Right lobe of liver (tissue), 6 donors: ENCODE data around the gene ZNF692. TPM values are rescaled to one million over a fixed set of nuclear protein-coding genes. Genes with fewer than 3 reads are reported as not detected.

Source experiments
- ATAC-seq, 4 donors: fragments of 200-7000 bp; cut with Tn5 transposase; one replicate each; pipeline ENCODE4 v1.9.1; 2020; ENCODE audit warnings: mild to moderate bottlenecking in 4 of 4, moderate library complexity in 4 of 4
- DNase-seq, 3 donors: peaks; one replicate each; pipeline ENCODE4 v3.0.0-alpha.2; 2020
- H3K27ac ChIP-seq, 3 donors: fragments of 200-600 bp; one replicate each; pipeline ENCODE4 v1.8.0; 2022
- H3K27me3 ChIP-seq, 2 donors: fragments of 200-600 bp; one replicate each; pipeline ENCODE4 v1.8.0; 2022
- H3K36me3 ChIP-seq, 4 donors: fragments of 200-600 bp; sonication (generic) in 1 of 4; one replicate each; pipeline versions ENCODE4 v1.5.1 to v1.8.0; 2017 to 2022; ENCODE audit warnings: control low read depth in 1 of 4
- H3K4me1 ChIP-seq, 4 donors: fragments of 200-600 bp; sonication (generic) in 1 of 4; one replicate each; pipeline versions ENCODE4 v1.5.1 to v1.8.0; 2017 to 2022; ENCODE audit warnings: control low read depth in 1 of 4
- H3K4me3 ChIP-seq, 3 donors: fragments of 200-600 bp; one replicate each; pipeline ENCODE4 v1.8.0; 2022
- H3K9me3 ChIP-seq, 4 donors: fragments of 200-600 bp; sonication (generic) in 1 of 4; one replicate each; pipeline versions ENCODE4 v1.5.1 to v1.8.0; 2017 to 2022; ENCODE audit warnings: control low read depth in 1 of 4
- CTCF ChIP-seq, 4 donors: fragments of 200-600 bp in 3 of 4; fragments of 450-650 bp in 1 of 4; IDR thresholded peaks; one replicate each; pipeline versions ENCODE4 v1.5.1 to v1.8.0; 2016 to 2022; ENCODE audit warnings: antibody characterized with exemption in 4 of 4, mild to moderate bottlenecking in 2 of 4
- POLR2A ChIP-seq: fragments of 450-650 bp; IDR thresholded peaks from one replicate; pipeline ENCODE4 v1.6.1; 2017; ENCODE audit warnings: antibody characterized with exemption, mild to moderate bottlenecking
- WGBS: methylation state at CpG from one replicate; pipeline ENCODE4 v1.1.6; 2018; ENCODE audit warnings: low coverage, low lambda C conversion rate; ENCODE audit not compliant: insufficient coverage; ENCODE audit errors: missing lambda C conversion rate; 5-methylcytosine and 5-hydroxymethylcytosine counted together
- intact Hi-C, 2 donors: fragments of 100-400 bp; cut with DNase I; formaldehyde crosslinking; loops; one replicate each; pipeline versions ENCODE4 v1.11.2 to v1.14.1; 2022
- total RNA-seq, 6 experiments: library from RNA; depleted of rRNA in 2 of 6; stranded (reverse); fragments of >200 nt in 2 of 6; fragmentation: NEBNext Ultra II Directional in 3 of 6; extraction: Animal tissue kit (Norgen Biotek cat#: 25700) in 3 of 6; gene quantifications; one replicate each; pipeline versions ENCODE4 v1.1.0 to v1.2.4, GENCODE V29; 2016 to 2023
- donor health status: DM: no; HTN: yes; CAD: no.
- donor health status: DM: no; HTN: no; CAD: no.
- donor health status: DM: no; HTN: no; CAD: no.
- donor health status: DM: no; HTN: yes; CAD: no.
- donor health status: DM: no; HTN: yes; CAD: no.

ZNF692 gene
- total RNA-seq, 6 experiments from 2014 or later: 12.2 to 18.3 (median 16.7) TPM

- no peaks in the 10 kb centered on the region for H3K9me3 ChIP-seq
- no peak overlapping the region for H3K4me3 ChIP-seq
- H3K4me1 ChIP-seq: peaks cover 0 to 12% (median 0%) of the 10 kb centered on the region in 4 donors
- H3K36me3 ChIP-seq: peaks cover 0 to 40% (median 17%) of the 10 kb centered on the region in 4 donors
- no peaks in the 10 kb centered on the region for H3K27me3 ChIP-seq
- TF ChIP-seq CTCF (IDR thresholded peaks at IDR 0.05) (no peak), POLR2A (no peak)
- ATAC-seq (no peak), DNase-seq (no peak)
- H3K27ac ChIP-seq: no peak overlapping the region
- intact Hi-C loops: no loop called here
- 56% methylated on average over 1 of the region's 13 CpGs for WGBS
Observed at GRCh38 chr1:248816042-248816851, 42.6 kb downstream of the ZNF692 start.

- no peak for TF ChIP-seq POLR2A
- intact Hi-C loops: no loop called here
- Histone ChIP-seq H3K4me1 (peaks cover 0 to 12% (median 0%) of the 10 kb centered on the region in 4 donors), H3K27me3 (no peaks in the 10 kb centered on the region), H3K27ac (no peak overlapping the region), H3K36me3 (peaks cover 0 to 40% (median 17%) of the 10 kb centered on the region in 4 donors), H3K4me3 (no peak overlapping the region), H3K9me3 (no peaks in the 10 kb centered on the region)
- no peak for ATAC-seq
- no peak for DNase-seq
- 89% methylated on average over 10 of the region's 10 CpGs for WGBS
Observed at GRCh38 chr1:248815407-248816034, 43.4 kb downstream of the ZNF692 start.

- WGBS: 80% methylated on average over 2 of the region's 16 CpGs
- TF ChIP-seq POLR2A: no peak
- no peak for TF ChIP-seq CTCF (IDR thresholded peaks at IDR 0.05)
Observed at GRCh38 chr1:248814351-248814750, 44.5 kb downstream of the ZNF692 start.

GRCh38 chr1:248813546-248813945 is 45.3 kb downstream of the ZNF692 start:
- 81% methylated on average over 2 of the region's 8 CpGs for WGBS
- ATAC-seq: no peak
- intact Hi-C loops: no loop called here
- TF ChIP-seq POLR2A: no peak
- no peak for TF ChIP-seq CTCF (IDR thresholded peaks at IDR 0.05)
- Histone ChIP-seq H3K27me3 (no peaks in the 10 kb centered on the region), H3K4me1 (peaks cover 0 to 14% (median 0%) of the 10 kb centered on the region in 4 donors), H3K9me3 (no peaks in the 10 kb centered on the region), H3K4me3 (no peak overlapping the region), H3K27ac (no peak overlapping the region), H3K36me3 (peaks cover 0 to 36% (median 17%) of the 10 kb centered on the region in 4 donors)
- no peak for DNase-seq

More at GRCh38 chr1:248814351-248814750, 44.5 kb downstream of the ZNF692 start:
- no peak overlapping the region for H3K4me3 ChIP-seq
- H3K4me1 ChIP-seq: peaks cover 0 to 14% (median 0%) of the 10 kb centered on the region in 4 donors
- H3K9me3 ChIP-seq: no peaks in the 10 kb centered on the region
- ATAC-seq: no peak
- no peaks in the 10 kb centered on the region for H3K27me3 ChIP-seq
- peaks cover 0 to 36% (median 17%) of the 10 kb centered on the region in 4 donors for H3K36me3 ChIP-seq
- intact Hi-C loops: no loop called here
- no peak for DNase-seq
- no peak overlapping the region for H3K27ac ChIP-seq
